Peyer's patch (tissue), 4 donors: ENCODE measurements around the gene MICOS13.

Experiments
- POLR2A ChIP-seq, 2 donors: fragments of 450-650 bp; IDR thresholded peaks; one replicate each; pipeline ENCODE4 v1.5.1; 2017; ENCODE audit warnings: antibody characterized with exemption in 2 of 2, mild to moderate bottlenecking in 2 of 2, moderate library complexity in 2 of 2
- TF ChIP-seq, protein P1 (sequence below), 6 experiments: fragments of 450-650 bp in 4 of 6; fragments of 200-600 bp in 2 of 6; sonication (generic) in 1 of 6; IDR thresholded peaks; one replicate each; pipeline ENCODE4 v1.5.1; 2017 to 2019; ENCODE audit warnings: antibody characterized with exemption in 6 of 6, mild to moderate bottlenecking in 3 of 6, moderate library complexity in 1 of 6

GRCh38 chr19:5696196-5697021 lies 16.1 kb upstream of the MICOS13 start:
- TF ChIP-seq, protein P1, sequence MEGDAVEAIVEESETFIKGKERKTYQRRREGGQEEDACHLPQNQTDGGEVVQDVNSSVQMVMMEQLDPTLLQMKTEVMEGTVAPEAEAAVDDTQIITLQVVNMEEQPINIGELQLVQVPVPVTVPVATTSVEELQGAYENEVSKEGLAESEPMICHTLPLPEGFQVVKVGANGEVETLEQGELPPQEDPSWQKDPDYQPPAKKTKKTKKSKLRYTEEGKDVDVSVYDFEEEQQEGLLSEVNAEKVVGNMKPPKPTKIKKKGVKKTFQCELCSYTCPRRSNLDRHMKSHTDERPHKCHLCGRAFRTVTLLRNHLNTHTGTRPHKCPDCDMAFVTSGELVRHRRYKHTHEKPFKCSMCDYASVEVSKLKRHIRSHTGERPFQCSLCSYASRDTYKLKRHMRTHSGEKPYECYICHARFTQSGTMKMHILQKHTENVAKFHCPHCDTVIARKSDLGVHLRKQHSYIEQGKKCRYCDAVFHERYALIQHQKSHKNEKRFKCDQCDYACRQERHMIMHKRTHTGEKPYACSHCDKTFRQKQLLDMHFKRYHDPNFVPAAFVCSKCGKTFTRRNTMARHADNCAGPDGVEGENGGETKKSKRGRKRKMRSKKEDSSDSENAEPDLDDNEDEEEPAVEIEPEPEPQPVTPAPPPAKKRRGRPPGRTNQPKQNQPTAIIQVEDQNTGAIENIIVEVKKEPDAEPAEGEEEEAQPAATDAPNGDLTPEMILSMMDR (IDR thresholded peaks at IDR 0.05) = no peak
- no peak for TF ChIP-seq POLR2A (IDR thresholded peaks at IDR 0.05)
